ENCODE results near the gene ZEB1.

ZEB1 gene

GRCh38 chr10:31318854-31319601 lies at the start of gene ZEB1:
Gene ZEB1 (plus strand): TSS chr10:31319216. CDS start chr10:31319235, 19 bp downstream.
- H3K36me3 ChIP-seq (ENCODE audit: control insufficient read depth, insufficient read depth, low read length), result no peaks in the 10 kb centered on the region
- H3K4me3 ChIP-seq (ENCODE audit: low read depth, low read length), result peak within 1 kb of the TSS; percentile 90
- peaks cover 57% of the 10 kb centered on the region for H3K27me3 ChIP-seq (ENCODE audit: control insufficient read depth, insufficient read depth, low read length)
- no peak within 1 kb of the TSS for H3K27ac ChIP-seq (ENCODE audit: low read depth, low read length)
- peaks cover 5% of the 10 kb centered on the region; the same call in 1 of the 2 replicates for H3K4me1 ChIP-seq (ENCODE audit: control insufficient read depth, insufficient read depth, low read length)
- no peaks in the 10 kb centered on the region for H3K9me3 ChIP-seq (ENCODE audit: control insufficient read depth, insufficient read depth, low read depth, low read length)
- peak within 1 kb of the TSS; percentile 49 for H3K9ac ChIP-seq (ENCODE audit: low read length)

- H3K27ac ChIP-seq (ENCODE audit: low read depth, low read length), result no peak overlapping the region
- H3K4me1 ChIP-seq (ENCODE audit: control insufficient read depth, insufficient read depth, low read length), result no peaks in the 10 kb centered on the region
- H3K4me3 ChIP-seq (ENCODE audit: low read depth, low read length), result no peak overlapping the region
- 0 out of 2 replicates have a peak, but pooled peaks cover 4% of the 10 kb centered on the region for H3K9me3 ChIP-seq (ENCODE audit: control insufficient read depth, insufficient read depth, low read depth, low read length)
- H3K9ac ChIP-seq (ENCODE audit: low read length), result no peak overlapping the region
- H3K27me3 ChIP-seq (ENCODE audit: control insufficient read depth, insufficient read depth, low read length), result no peaks in the 10 kb centered on the region
- H3K36me3 ChIP-seq (ENCODE audit: control insufficient read depth, insufficient read depth, low read length), result no peaks in the 10 kb centered on the region
These were observed 48.1 kb upstream of the ZEB1 start for GRCh38 chr10:31270954-31271353.

GRCh38 chr10:31272841-31273240 lies 46.2 kb upstream of the ZEB1 start:
- Histone ChIP-seq H3K9ac (ENCODE audit: low read length) (no peak overlapping the region), H3K9me3 (ENCODE audit: control insufficient read depth, insufficient read depth, low read depth, low read length) (0 out of 2 replicates have a peak, but pooled peaks cover 4% of the 10 kb centered on the region), H3K27ac (ENCODE audit: low read depth, low read length) (no peak overlapping the region), H3K4me1 (ENCODE audit: control insufficient read depth, insufficient read depth, low read length) (no peaks in the 10 kb centered on the region), H3K36me3 (ENCODE audit: control insufficient read depth, insufficient read depth, low read length) (no peaks in the 10 kb centered on the region), H3K27me3 (ENCODE audit: control insufficient read depth, insufficient read depth, low read length) (no peaks in the 10 kb centered on the region), H3K4me3 (ENCODE audit: low read depth, low read length) (no peak overlapping the region)

- Histone ChIP-seq H3K9ac (ENCODE audit: low read length) (no peak overlapping the region), H3K27ac (ENCODE audit: low read depth, low read length) (no peak overlapping the region), H3K4me3 (ENCODE audit: low read depth, low read length) (no peak overlapping the region), H3K36me3 (ENCODE audit: control insufficient read depth, insufficient read depth, low read length) (no peaks in the 10 kb centered on the region), H3K27me3 (ENCODE audit: control insufficient read depth, insufficient read depth, low read length) (no peaks in the 10 kb centered on the region), H3K9me3 (ENCODE audit: control insufficient read depth, insufficient read depth, low read depth, low read length) (0 out of 2 replicates have a peak, but pooled peaks cover 4% of the 10 kb centered on the region), H3K4me1 (ENCODE audit: control insufficient read depth, insufficient read depth, low read length) (no peaks in the 10 kb centered on the region)
These were observed 45.2 kb upstream of the ZEB1 start for GRCh38 chr10:31273789-31274188.

GRCh38 chr10:31274310-31274709 lies 44.7 kb upstream of the ZEB1 start:
- no peaks in the 10 kb centered on the region for H3K27me3 ChIP-seq (ENCODE audit: control insufficient read depth, insufficient read depth, low read length)
- no peak overlapping the region for H3K4me3 ChIP-seq (ENCODE audit: low read depth, low read length)
- H3K9ac ChIP-seq (ENCODE audit: low read length), result no peak overlapping the region
- no peaks in the 10 kb centered on the region for H3K4me1 ChIP-seq (ENCODE audit: control insufficient read depth, insufficient read depth, low read length)
- no peaks in the 10 kb centered on the region for H3K36me3 ChIP-seq (ENCODE audit: control insufficient read depth, insufficient read depth, low read length)
- 0 out of 2 replicates have a peak, but pooled peaks cover 4% of the 10 kb centered on the region for H3K9me3 ChIP-seq (ENCODE audit: control insufficient read depth, insufficient read depth, low read depth, low read length)
- H3K27ac ChIP-seq (ENCODE audit: low read depth, low read length), result no peak overlapping the region

- Histone ChIP-seq H3K36me3 (ENCODE audit: control insufficient read depth, insufficient read depth, low read length) (no peaks in the 10 kb centered on the region), H3K4me3 (ENCODE audit: low read depth, low read length) (no peak overlapping the region), H3K4me1 (ENCODE audit: control insufficient read depth, insufficient read depth, low read length) (no peaks in the 10 kb centered on the region), H3K27me3 (ENCODE audit: control insufficient read depth, insufficient read depth, low read length) (no peaks in the 10 kb centered on the region), H3K9ac (ENCODE audit: low read length) (no peak overlapping the region), H3K27ac (ENCODE audit: low read depth, low read length) (no peak overlapping the region), H3K9me3 (ENCODE audit: control insufficient read depth, insufficient read depth, low read depth, low read length) (no peaks in the 10 kb centered on the region)
These were observed 40.6 kb upstream of the ZEB1 start for GRCh38 chr10:31278279-31278941.

GRCh38 chr10:31280972-31281371 lies 38.0 kb upstream of the ZEB1 start:
- no peaks in the 10 kb centered on the region for H3K4me1 ChIP-seq (ENCODE audit: control insufficient read depth, insufficient read depth, low read length)
- no peak overlapping the region for H3K4me3 ChIP-seq (ENCODE audit: low read depth, low read length)
- no peaks in the 10 kb centered on the region for H3K9me3 ChIP-seq (ENCODE audit: control insufficient read depth, insufficient read depth, low read depth, low read length)
- no peaks in the 10 kb centered on the region for H3K36me3 ChIP-seq (ENCODE audit: control insufficient read depth, insufficient read depth, low read length)
- no peak overlapping the region for H3K9ac ChIP-seq (ENCODE audit: low read length)
- H3K27ac ChIP-seq (ENCODE audit: low read depth, low read length), result no peak overlapping the region
- no peaks in the 10 kb centered on the region for H3K27me3 ChIP-seq (ENCODE audit: control insufficient read depth, insufficient read depth, low read length)

GRCh38 chr10:31288001-31288400 lies 31.0 kb upstream of the ZEB1 start:
- H3K9me3 ChIP-seq (ENCODE audit: control insufficient read depth, insufficient read depth, low read depth, low read length), result no peaks in the 10 kb centered on the region
- H3K27me3 ChIP-seq (ENCODE audit: control insufficient read depth, insufficient read depth, low read length), result no peaks in the 10 kb centered on the region
- no peak overlapping the region for H3K27ac ChIP-seq (ENCODE audit: low read depth, low read length)
- no peaks in the 10 kb centered on the region for H3K36me3 ChIP-seq (ENCODE audit: control insufficient read depth, insufficient read depth, low read length)
- H3K4me1 ChIP-seq (ENCODE audit: control insufficient read depth, insufficient read depth, low read length), result no peaks in the 10 kb centered on the region
- no peak overlapping the region for H3K4me3 ChIP-seq (ENCODE audit: low read depth, low read length)
- no peak overlapping the region for H3K9ac ChIP-seq (ENCODE audit: low read length)

GRCh38 chr10:31288962-31289361 lies 30.1 kb upstream of the ZEB1 start:
- Histone ChIP-seq H3K27me3 (ENCODE audit: control insufficient read depth, insufficient read depth, low read length) (no peaks in the 10 kb centered on the region), H3K4me1 (ENCODE audit: control insufficient read depth, insufficient read depth, low read length) (no peaks in the 10 kb centered on the region), H3K9ac (ENCODE audit: low read length) (no peak overlapping the region), H3K9me3 (ENCODE audit: control insufficient read depth, insufficient read depth, low read depth, low read length) (no peaks in the 10 kb centered on the region), H3K36me3 (ENCODE audit: control insufficient read depth, insufficient read depth, low read length) (no peaks in the 10 kb centered on the region), H3K27ac (ENCODE audit: low read depth, low read length) (no peak overlapping the region), H3K4me3 (ENCODE audit: low read depth, low read length) (no peak overlapping the region)

- Histone ChIP-seq H3K9ac (ENCODE audit: low read length) (no peak overlapping the region), H3K36me3 (ENCODE audit: control insufficient read depth, insufficient read depth, low read length) (no peaks in the 10 kb centered on the region), H3K9me3 (ENCODE audit: control insufficient read depth, insufficient read depth, low read depth, low read length) (no peaks in the 10 kb centered on the region), H3K27me3 (ENCODE audit: control insufficient read depth, insufficient read depth, low read length) (no peaks in the 10 kb centered on the region), H3K4me3 (ENCODE audit: low read depth, low read length) (no peak overlapping the region), H3K27ac (ENCODE audit: low read depth, low read length) (no peak overlapping the region), H3K4me1 (ENCODE audit: control insufficient read depth, insufficient read depth, low read length) (no peaks in the 10 kb centered on the region)
These were observed 28.6 kb upstream of the ZEB1 start for GRCh38 chr10:31290386-31290785.

- Histone ChIP-seq H3K9ac (ENCODE audit: low read length) (no peak overlapping the region), H3K27me3 (ENCODE audit: control insufficient read depth, insufficient read depth, low read length) (no peaks in the 10 kb centered on the region), H3K4me1 (ENCODE audit: control insufficient read depth, insufficient read depth, low read length) (no peaks in the 10 kb centered on the region), H3K36me3 (ENCODE audit: control insufficient read depth, insufficient read depth, low read length) (no peaks in the 10 kb centered on the region), H3K4me3 (ENCODE audit: low read depth, low read length) (no peak overlapping the region), H3K9me3 (ENCODE audit: control insufficient read depth, insufficient read depth, low read depth, low read length) (no peaks in the 10 kb centered on the region), H3K27ac (ENCODE audit: low read depth, low read length) (no peak overlapping the region)
These were observed 27.9 kb upstream of the ZEB1 start for GRCh38 chr10:31291123-31291522.
